Activated T-cell treated with anti-CD3 and anti-CD28 coated beads for 4 hours (primary cell): ENCODE results near the gene TMPRSS11B.
"Not testable (repeated sequence)": the region's sequence is repeated elsewhere in the genome, so short reads cannot be mapped to it uniquely, and the experiment has no call there.

ENCODE experiments used
- DNase-seq: peaks from one replicate; pipeline ENCODE4 v3.0.0-alpha.2; 2020

The TMPRSS11B gene

GRCh38 chr4:68218044-68218443 lies 27.4 kb downstream of the TMPRSS11B start:
- no peak for DNase-seq

DNA sequence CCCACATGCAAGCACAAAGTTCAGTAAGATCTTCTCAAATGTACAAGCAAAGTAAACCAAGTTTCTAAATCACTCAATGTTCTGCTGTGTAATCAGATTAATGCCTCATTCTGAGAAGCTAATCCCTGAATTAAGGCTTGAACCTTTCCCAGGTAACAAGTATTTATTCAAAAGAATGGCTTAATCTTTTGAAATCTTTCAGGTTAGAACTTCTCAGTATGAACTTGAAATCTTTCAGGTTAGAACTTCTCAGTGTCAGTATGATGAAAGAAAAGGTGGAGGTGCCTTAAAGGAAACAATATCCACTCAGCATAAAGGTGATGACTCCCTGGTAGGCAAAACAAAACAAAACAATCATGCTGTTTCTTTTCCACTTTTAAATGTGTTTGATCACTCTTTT lies 29.0 kb downstream of the TMPRSS11B start:
- DNase-seq = no peak

DNA sequence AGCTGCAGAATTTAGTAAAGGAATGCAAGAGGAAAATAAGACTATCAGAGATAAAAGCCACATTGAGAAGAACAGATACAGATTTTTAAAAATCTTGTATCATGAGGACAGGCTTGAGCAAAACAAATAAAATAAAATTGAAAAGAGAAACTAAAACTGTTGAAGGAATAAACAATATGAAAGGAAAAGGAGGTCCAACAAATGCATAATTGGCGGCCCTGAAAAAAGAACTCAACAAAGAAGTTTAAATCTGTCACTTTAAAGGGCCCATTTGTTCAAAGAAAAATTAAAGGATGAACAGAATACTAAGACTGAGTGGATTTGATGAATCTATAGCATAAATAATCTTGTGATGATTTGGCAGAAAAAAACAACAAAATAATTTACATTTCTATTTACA lies 36.5 kb downstream of the TMPRSS11B start:
- DNase-seq = no peak

GRCh38 chr4:68194305-68194704 lies 51.2 kb downstream of the TMPRSS11B start:
- DNase-seq = not testable (repeated sequence)

DNA sequence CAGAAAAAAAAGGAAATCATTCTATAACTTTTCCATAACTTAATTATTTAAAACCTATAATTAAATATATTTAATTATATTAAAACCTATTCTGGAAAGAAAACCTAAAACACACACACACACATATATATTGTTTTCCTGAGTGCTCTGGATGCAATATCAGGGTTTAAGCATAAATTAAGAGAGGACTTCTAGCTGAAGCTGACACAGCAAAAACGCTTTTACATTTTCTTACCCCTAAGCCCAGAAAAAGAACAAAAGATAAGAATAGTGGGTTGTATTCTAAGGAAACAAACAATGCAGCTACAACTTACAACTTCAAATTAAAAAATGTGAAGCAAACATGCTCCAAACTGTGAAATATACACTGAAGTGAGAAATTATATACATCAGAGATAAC lies 52.3 kb downstream of the TMPRSS11B start:
- DNase-seq = no peak

- no peak for DNase-seq
Measured at GRCh38 chr4:68187145-68187544, 58.3 kb downstream of the TMPRSS11B start.

DNA sequence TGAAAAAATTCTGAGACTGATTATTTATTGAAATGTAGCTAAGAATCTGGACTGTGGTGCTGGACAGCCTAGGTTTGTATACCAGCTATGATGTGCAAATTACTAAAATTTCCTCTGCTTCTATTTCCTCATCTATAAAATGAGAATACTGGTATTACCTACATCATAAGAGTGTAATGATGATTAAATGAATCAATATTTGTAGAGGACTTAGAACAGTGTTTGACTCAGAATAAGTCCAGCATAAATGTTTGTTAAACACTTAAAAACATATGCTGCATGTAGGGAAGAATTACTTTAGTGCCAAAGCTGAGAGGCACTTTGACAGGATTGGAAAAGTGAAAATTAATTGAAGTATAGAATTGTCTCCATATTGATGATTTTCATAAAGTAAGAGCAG lies 60.6 kb downstream of the TMPRSS11B start:
- no peak for DNase-seq

- DNase-seq = no peak
Measured at GRCh38 chr4:68183417-68183816, 62.1 kb downstream of the TMPRSS11B start.

DNA sequence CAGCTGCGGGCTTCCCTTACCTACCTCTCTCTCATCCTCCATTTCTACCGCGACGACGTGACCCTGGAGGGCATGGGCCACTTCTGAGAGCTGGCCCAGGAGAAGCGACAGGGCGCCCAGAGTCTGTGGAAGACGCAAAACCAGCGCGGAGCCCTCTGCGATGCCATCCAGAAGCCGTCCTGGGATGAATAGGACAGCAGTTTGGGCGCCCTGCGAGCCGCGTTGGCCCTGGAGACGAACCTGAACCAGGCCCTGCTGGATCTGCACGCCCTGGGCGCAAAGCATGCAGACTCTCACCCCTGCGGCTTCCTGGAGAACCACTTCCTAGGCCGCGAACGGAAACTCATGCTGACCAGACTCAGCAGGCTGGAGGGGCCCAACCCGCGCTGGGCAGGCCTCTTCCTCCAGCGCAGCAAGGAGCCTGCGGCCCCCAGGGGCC lies 63.1 kb downstream of the TMPRSS11B start:
- no peak for DNase-seq

GRCh38 chr4:68180849-68181526 lies 64.5 kb downstream of the TMPRSS11B start:
- DNase-seq = no peak

DNA sequence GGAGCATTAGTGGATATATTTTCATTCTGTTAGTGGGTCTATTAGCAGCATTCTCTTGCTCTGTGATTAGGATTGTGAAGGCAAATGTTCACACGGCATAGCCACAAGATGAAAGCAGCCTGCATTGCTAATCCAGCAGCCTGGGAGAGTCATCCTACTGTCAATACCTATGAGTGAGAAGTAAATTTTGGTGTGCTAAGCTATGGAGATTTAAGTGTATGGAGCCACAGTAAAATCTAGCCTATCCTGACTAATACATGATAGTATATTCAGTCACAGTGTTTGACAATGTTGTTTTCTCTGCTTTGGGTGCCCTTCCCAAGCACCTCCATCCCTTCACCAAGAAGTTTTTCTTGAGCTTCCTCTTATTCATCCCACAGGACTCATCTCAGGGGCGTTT lies 68.6 kb downstream of the TMPRSS11B start:
- no peak for DNase-seq
